GM21737 (cell line): Measurements from ENCODE around the gene TSBP1.
"Not testable (repeated sequence)": the region's sequence is repeated elsewhere in the genome, so short reads cannot be mapped to it uniquely, and the experiment has no call there.

Experiments used
- ATAC-seq: cut with Tn5 transposase; IDR thresholded peaks from one replicate; pipeline ENCODE4 v1.9.1; 2021; ENCODE audit warnings: mild to moderate bottlenecking, moderate library complexity; ENCODE audit not compliant: unreplicated experiment

Gene TSBP1

DNA sequence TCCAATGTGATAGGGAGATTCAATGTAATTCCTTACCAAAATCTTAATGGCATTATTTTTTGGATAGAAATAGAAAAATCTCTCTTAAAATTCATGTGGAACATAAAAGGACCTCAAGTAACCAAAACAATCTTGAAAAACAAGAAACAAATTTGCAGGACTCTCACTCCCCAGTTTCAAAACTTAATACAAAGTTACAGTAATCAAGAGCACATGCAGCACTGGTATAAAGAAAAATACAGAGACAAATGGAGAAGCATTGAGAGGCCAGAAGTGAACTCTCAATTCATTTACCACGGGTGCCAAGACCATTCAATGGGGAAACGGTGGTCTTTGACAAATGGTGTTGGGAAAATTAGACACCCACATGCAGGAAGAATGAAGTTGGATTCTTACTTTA, 7.8 kb upstream of the TSBP1 start:
- no peak for ATAC-seq

DNA sequence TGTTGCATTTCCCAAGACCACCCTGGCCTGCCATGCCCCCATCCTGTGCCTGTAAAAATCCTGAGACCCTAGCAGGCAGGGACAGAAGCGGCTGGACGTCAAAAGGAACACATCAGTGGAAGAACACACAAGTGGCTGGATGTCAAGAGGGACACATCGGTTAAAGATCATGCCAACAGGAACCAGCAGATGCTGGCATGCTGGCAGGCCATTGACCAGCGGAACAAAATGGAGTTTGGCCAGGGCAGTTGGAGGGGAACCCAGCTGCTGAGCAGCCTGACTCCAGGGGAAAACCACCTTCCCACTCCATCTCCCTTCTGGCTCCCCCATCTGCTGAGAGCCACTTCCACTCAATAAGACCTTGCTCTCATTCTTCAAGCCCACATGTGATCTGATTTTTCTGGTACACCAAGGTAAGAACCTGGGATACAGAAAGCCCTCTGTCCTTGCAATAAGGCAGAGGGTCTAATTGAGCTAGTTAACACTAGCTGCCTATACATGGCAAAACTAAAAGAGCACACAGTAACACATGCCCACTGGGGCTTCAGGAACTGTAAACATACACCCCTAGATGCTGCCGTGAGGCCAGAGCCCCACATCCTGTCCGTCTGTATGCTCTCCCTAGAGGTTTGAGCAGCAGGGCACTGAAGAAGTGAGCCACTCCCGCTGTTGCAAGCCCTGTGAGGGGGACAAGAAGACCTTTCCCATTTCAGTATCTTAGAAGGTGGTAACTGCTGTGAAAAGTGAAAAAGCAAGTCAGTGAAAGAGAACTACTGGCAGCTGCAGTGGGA, 4.2 kb upstream of the TSBP1 start:
- ATAC-seq, result no peak

DNA sequence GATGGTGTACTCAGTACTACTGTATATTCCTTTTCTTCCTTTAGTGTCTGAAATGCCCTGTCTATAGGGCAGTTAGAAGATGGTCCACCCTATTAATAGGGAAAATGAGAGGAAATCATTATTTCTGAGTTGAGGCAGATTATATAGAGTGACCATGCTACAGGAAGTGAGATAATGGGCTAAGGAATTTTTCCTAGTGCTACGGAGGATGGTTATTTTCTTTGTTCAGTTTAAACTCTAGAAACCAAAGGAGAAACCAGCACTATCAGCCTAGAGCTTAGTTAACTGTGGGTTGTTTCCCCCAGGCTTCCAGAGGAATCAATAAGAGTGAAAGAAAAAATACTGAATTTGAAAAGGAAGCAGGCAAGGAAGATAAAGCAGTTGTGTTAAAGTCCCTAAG, 474 bp downstream of the TSBP1 start:
- ATAC-seq, result no peak

DNA sequence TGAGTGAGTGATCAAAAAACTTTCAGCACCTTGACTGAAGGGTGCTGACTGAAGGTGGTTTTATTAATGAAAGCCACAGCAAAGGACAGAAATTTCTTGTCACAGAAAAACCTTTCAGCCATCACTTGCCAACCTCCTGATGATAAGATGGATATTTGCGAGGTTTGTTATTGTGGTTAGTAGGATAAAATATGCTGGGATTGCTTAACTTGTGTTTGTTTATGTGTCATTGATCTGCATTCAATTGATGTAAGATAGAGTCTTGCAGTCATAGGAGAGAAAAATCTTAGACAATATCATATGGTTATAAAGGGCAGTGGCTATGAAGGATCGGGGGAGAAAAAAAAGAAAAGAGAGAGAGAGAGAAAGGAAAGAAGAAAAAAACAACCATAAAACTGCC, 1.2 kb downstream of the TSBP1 start:
- ATAC-seq, result no peak

DNA sequence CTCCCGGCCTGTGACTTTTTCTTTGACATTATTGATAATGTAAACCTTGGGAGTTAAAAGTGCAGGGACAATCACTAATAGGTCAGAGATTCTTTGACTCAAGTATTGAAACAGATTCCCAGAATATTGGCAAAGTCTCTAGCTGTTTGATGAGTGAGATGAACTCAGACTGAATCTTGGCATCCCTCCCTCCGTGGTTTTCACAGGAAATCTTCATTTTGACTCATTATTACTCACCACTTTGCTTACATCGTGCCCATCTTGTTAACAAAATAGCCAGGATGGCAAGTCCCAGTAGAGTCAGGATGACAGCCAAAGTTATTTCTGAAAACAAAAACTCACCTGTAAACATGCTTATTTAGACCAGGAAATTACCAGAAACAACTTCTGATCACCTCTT, 2.0 kb downstream of the TSBP1 start:
- ATAC-seq, result no peak

DNA sequence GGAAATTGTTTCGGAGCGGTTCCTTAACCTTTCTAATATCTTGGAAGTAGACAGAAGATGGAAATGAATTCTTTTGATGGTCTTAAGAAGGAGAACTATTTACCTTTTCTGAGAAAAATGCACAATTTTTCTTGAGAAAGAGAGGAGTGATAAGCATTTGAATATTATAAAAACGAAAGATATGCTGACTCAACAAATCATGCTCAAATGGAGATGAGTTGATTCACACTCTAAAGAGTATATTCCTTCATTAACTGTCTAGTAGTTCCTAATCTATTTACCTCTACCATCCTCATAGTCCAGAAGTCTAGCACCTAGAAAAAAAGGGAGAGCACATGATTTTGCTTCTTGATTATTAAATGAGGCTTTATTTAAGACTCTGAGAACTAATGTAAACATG, 4.1 kb downstream of the TSBP1 start:
- no peak for ATAC-seq

DNA sequence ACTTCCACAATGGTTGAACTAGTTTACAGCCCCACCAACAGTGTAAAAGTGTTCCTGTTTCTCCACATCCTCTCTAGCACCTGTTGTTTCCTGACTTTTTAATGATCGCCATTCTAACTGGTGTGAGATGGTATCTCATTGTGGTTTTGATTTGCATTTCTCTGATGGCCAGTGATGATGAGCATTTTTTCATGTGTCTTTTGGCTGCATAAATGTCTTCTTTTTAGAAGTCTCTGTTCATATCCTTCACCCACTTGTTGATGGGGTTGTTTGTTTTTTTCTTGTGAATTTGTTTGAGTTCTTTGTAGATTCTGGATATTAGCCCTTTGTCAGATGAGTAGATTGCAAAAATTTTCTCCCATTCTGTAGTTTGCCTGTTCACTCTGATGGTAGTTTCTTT, 12.5 kb downstream of the TSBP1 start:
- ATAC-seq, result not testable (repeated sequence)

DNA sequence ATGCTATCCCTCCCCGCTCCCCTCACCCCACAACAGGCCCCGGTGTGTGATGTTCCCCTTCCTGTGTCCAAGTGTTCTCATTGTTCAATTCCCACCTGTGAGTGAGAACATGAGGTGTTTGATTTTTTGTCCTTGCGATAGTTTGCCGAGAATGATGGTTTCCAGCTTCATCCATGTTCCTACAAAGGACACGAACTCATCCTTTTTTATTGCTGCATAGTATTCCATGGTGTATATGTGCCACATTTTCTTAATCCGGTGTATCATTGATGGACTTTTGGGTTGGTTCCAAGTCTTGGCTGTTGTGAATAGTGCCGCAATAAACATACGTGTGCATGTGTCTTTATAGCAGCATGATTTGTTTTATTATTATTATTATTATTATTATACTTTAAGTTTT, 13.2 kb downstream of the TSBP1 start:
- ATAC-seq, result not testable (repeated sequence)

DNA sequence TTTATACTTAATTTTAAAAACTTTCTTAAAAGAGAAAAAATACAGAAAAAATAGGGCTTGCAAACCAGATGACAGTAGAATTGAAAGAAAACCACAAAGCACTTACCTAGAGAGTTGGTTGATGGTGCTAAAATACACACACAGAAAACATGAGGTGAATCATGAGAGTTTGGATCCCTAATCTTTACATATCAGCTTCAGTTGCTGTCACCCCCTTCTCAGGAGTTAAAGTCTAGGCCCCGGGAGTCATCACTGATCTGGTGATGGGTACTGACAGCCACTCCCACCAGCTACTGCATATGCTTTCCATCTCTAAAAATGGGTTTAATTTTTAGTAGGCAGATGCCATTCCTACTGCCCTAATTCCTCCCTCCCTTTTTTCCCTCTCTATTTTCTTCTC, 16.7 kb downstream of the TSBP1 start:
- ATAC-seq, result no peak

DNA sequence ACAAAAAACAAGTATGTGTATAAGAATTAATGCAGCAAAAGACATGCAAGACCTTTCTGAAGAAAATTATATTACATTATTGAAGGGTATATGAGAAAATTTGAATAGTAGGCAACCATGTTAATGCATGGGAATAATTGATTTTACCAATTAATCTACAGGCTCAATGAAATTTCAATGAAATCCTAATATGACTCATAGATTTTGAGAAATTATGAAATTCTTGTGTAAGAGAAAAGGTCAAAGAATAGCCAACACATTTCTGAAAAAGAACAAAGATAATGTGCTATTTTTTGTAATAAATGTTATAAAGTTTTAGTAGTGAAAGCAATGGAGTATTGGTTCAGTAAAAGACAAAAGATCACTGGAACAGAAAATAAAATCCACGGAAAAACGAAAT, 18.4 kb downstream of the TSBP1 start:
- ATAC-seq, result no peak

DNA sequence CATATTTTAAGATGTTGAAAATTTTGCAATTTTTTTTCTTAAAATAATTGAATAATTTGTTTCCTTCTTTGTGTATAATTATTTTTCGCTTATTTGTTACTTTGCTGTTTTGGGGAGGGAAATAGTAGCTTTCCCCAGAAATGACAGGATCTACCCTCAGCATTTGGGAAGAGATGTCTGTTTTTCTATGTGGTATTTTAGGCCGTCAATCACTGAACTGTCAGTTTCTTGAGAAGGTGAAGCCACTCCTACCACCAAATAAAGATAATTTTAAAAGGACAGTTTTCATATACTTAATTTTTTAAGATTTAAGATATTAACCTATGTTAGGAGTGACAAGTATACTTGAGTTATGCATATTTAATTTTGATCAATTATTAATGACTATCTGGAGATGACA, 31.5 kb downstream of the TSBP1 start:
- no peak for ATAC-seq

DNA sequence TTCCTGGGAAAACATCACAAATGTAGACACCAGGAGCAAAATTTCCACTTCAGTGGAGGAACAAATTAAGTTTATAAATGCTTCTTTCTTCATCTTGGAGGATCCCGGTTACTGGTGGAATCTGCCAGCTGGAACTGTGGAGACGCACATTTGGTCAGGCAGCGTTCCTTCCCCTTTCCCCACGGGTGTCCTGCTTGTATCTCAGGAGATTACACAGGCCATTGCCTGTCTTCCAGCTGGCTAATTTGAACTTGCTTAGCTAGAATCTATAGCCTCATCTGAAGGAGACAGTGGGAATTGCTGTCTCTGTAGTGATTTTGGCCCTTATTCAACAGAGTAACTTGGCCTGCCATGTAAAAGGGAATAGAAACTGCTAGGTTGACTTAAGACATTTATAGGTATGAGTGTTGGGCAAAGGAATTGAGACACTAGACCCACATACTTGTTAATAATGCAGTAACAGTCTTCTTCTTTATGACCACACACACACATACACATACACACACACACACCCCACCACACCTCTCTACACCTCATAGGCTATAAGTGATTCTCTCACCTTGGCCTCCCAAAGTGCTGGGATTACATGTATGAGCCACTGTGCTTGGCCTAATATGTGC, 34.4 kb downstream of the TSBP1 start:
- ATAC-seq, result no peak

DNA sequence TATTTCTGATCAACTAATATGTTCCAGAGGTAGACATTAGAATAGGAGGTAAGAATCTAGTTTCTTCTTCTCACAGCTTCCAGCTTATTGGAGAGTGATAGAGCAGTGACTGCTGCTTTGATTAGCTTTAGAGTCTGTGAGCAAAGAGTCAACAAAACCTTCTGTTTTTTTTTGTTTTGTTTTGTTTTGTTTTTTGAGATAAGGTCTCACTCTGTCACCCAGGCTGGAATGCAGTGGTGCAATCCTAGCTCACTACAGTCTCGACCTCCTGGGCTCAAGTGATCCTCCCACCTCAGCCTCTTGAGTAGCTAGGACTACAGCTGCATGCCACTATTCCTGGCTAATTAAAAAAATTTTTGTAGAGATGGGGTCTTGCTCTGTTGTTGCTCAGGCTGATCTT, 39.3 kb downstream of the TSBP1 start:
- no peak for ATAC-seq

DNA sequence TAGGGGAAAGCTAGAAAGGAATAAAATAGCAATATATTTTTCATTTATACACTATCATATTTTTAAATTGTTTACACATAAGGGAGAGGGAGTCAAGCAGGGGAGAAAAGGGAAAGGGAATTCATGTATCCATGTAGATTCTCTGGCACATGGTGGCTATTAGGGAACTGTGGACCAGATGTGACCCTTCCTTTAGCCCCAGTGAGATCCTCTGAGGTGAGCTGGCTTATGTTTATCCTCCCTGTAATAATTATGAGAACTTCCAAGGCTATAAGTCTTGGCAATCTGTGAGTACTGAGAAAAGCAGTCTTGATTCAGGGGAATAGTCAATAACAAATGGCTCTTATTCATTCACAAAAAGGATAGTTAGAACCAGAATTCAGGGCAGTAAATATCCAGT, 42.6 kb downstream of the TSBP1 start:
- ATAC-seq, result no peak

DNA sequence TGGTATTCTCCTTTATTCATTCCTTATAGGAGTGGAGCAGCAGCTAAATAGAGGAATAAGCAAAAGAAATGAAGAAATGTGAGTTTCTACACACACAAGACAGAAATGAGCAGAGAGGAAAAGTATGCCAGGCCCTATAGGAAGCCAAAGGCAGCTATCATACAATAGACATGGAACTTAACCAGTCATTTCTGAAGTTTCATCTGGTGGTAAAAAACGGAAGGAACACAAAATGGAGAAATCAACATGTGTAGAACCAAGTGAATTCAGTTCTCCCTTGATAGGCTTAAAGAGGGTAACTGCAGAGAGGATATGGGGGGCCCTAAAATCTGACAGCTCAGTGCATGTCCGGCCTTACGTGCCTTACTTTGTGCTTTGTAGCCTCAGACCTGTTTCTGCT, 44.6 kb downstream of the TSBP1 start:
- ATAC-seq, result no peak

DNA sequence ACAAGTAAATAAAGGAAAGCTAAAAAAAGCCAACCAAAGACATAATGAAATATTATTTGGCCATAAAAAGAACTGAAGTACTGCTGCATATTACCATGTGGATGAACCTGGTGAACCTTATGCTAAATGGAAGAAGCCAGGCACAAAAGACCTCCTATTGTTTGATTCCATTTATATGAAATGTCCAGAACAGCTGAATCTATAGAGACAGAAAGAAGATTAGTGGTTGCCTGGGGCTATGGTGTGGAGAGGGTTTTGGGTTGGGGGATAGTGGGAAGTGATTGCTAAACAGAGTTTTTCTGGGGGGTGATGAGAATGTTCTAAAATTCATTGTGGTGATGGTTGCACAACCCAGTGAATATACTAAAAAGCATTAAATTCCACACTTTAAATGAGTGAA, 53.2 kb downstream of the TSBP1 start:
- no peak for ATAC-seq

DNA sequence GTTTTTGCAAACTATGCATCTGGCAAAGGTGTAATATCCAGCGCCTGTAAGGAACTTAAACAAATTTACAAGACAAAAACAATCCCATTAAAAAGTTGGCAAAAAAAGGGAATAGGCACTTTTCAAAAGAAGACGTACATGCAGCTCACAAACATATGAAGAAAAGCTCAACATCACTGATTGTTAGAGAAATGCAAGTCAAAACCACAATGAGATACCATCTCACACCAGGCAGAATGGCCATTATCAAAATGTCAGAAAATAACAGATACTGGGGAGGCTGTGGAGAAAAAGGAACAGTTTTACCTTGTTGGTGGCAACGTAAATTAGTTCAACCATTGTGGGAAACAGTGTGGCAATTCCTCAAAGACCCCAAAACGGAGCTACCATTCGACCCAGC, 54.2 kb downstream of the TSBP1 start:
- no peak for ATAC-seq

DNA sequence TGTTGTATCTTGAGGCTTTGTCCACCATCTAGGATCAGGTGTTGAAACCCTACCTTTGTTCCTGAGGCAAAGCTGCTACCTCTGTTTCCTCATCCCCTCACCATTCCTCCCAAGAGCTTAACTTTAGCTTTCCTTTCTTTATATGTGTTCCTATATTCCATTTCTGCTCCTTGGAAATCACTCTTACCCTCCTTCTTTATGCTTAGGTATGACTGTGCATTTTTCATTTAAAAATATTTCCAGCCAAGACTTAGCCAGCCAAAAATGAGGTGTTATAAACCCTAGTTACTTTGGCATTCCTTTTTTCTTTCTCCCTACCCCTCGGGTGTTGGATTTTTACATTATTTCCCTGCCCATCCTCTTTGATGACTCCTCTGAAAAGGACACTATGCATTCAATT, 57.7 kb downstream of the TSBP1 start:
- ATAC-seq, result no peak

DNA sequence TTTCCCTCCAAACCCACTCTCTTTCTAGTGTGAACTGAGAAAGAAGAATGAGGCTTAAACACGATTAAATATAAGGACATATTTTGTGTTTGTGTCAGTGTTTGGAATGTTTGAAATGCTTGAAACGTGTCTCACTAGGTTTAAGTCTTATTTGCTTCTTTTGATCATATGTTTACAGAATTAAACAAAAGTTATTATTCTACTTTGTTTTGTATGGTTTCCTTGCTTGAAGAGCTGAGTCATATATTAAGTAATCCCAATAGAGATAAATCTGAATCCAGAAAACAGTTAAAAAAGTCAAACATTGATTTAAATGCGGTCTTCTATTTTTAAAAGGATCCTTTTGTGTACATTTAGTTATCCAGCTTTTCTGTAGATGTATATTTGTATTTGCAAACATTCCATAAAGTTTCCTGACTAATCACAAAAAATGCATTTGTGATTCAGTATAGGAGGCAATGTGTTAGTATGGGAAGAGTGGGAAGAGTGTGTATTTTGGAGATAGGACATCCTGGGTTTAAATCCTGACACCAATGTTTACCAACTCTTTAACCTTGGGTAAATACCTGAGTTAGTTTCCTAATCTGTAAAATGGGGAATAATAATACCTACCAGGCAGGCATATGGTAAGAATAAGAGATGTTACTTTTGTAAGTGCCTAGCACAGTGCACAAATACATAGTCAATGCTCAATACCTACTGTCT, 72.9 kb downstream of the TSBP1 start:
- ATAC-seq, result no peak

DNA sequence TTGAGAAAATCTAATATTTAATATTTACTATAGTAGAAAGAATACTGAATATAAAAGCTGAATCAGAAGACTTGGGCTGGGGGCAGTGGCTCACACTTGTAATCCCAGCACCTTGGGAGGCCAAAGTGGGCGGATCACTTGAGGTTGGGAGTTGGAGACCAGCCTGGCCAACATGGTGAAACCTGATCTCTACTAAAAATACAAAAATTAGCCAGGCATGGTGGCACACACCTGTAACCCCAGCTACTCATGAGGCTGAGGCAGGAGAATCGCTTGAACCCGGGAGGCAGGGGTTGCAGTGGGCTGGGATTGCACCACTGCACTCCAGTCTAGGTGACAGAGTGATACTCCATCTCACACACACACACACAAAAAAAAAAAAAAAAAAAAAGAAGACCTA, 76.7 kb downstream of the TSBP1 start:
- ATAC-seq, result not testable (repeated sequence)

DNA sequence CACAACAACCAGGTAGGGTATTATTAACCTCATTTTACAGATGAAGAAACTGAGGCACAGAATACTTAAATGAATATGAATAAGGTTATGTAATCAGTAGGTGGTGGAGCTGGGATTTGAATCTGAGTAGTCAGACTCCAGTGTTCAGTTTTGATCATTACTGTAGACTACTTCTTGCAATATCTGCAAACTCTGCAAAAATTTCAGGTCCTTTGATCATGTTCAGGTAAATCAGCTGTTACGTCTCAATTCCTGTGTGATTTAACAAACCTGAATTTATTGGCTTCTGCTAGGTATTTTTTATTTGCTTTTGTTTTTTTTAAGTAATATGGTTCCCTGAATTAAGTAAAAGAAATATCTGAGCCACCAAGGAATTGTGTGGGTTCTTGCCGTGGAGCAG, 77.1 kb downstream of the TSBP1 start:
- no peak for ATAC-seq

DNA sequence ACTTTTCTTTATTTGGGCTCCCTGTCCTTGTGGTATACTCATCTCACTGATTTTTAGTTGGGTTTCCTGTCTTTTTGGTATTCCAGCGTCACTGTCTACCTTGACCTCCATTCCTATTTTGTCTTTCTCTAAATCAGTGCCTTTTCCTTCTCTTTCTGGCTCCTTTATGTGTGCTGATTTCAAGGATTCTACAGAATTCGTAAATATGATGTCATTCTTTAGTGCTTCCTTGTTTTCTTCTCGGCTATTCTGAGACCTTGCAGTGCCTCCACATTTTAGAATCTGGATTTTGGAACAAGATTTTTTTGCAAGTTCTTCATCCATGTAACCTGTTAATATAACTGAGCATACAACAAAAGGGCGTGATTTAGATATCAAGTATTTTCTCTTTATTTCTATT, 78.0 kb downstream of the TSBP1 start:
- ATAC-seq, result no peak
